Occipital lobe (tissue), 2 donors: Measurements from ENCODE around the gene ITPRID2. TPM values are rescaled to one million over a fixed set of nuclear protein-coding genes. Genes with fewer than 3 reads are reported as not detected.
A peak's percentile ranks its signal among the peaks of the same experiment; 100 is the strongest.

Source experiments
- DNase-seq: peaks from one replicate; lab custom pipeline; 2025; lab: John Stamatoyannopoulos, UW
- total RNA-seq: library from RNA; depleted of rRNA; stranded (reverse); fragments of >200 nt; gene quantifications from one replicate; pipeline ENCODE4 v1.2.3, GENCODE V29; 2014

ITPRID2 gene
- total RNA-seq, 1 donor from 2014 or later = 41.0 TPM

DNA sequence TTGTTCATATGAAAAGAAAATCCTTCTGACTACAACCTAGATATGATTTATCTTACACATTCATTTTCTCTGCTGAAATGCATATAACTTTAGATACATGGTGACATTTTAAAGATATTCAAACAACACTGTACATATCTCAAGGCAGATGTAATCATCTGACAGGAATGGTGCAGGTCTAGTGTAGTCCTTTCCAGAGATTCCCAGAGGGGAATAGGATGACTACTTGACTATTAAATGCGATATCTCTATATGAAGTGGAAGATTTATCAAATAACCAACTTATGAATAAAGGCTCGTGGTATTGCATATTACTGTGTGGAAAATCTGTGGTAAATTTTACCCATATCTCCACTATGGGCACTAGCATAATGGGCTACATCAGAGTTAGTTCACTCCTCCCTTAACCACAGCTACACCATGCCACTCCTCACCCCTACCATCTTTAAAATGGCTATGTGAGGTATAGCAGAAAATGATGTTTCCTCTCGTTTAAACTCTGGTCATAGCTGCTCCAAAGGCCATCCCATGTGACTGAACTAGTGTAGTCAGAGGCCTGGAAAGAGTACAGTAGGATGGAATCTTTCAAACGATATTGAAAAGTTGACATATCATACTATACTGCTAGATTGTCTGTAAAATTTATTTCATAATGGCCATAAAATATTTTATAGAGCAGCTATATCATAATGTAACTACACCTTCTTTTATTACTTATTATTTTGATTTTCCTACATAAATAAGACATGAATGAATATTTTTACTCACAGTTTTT is 9.1 kb upstream of the ITPRID2 start:
- no peak for DNase-seq

DNA sequence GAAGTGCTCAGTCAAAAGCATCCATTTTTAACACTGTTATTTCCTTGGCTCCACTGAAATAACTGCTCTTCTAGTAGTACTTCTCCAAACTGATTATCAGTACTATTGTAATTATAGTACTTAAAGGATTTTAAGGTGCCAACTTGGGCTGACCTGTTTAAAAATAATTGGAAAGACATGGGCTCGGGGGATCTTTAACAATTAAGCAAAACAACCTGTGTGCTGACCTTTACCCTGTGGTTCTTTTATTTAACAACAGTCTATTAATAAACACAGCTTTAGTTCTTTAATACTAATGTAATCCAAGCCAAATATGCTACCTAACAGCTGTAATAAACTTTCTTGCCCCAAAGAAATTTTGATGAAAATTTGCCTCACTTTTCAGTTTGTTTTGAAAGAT is 6.9 kb upstream of the ITPRID2 start:
- DNase-seq = no peak

DNA sequence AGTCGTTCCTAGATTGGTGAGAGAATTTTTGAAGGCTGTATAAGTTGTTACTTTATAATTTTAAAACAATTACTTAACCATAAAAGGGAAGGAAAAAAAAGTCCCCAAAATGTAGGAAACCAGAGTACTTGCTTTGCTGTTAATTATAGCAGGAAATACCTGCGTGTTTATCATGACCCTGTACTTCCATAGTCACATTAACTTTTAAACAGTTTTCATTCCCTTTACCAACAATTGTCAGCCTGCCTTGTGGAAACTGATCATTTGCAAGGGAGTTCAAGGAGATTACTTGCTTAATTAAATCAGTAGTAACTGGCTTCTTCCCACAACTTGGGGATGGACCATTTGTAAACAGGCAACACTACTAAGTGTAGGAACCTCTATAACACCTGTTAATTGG is 6.4 kb upstream of the ITPRID2 start:
- DNase-seq = no peak

GRCh38 chr2:181886192-181886591 is 5.3 kb upstream of the ITPRID2 start:
- no peak for DNase-seq

DNA sequence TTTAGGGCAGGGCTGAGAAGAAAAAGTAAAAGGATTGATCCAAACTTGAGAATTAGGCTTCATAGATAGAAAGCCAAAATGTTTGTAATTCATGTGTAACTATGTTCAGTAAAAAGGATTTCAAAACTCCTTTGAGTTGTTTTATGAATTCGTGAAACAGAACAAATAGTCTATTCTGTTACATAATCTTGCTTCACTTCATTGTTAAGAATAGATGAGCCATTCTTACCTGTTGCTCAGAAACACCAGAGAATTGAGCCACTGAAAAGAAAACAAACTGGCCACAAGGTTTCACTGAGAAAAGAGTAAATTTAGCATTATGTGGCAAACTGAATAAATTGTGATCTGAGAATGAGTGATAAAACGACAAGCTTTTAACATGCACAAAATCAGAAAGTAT is 4.5 kb upstream of the ITPRID2 start:
- DNase-seq = no peak

DNA sequence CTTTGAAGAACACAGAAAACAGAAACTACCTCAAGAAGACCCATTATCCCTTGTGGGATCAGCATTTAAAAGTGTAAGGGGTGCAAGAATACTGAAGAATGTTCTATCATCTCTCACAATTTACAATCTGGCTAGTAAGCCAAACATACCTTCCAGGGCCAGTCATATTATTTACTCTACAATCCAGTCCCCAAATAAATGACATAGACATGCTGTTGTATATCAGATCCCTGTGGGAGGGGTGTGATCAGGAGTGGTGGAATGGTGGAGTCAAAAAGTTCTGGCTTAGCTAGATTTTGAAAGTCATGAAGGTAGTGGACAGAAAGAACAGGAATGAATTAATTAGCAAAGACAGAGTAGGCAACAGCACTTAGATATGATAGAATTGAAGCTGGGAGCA is 1.8 kb upstream of the ITPRID2 start:
- DNase-seq = no peak

DNA sequence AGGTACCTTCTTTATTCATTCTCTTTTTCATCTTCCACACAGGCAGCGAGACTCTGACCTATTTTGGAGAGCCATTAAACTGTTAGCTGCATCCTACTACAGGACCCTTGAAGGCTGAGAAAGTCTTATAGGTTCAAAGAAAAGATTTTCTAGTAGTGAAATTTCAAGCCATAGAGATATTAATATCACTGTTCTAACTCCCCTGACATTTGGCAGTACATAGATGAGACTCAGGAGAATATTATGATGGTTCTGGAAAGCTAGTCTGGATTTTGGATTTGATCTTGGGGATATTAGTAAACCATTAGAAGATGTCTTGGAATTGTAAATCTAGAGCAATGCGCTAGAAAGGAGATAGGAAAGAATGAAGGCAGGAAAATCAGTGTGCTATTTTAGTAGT is 1.3 kb upstream of the ITPRID2 start:
- no peak for DNase-seq

DNA sequence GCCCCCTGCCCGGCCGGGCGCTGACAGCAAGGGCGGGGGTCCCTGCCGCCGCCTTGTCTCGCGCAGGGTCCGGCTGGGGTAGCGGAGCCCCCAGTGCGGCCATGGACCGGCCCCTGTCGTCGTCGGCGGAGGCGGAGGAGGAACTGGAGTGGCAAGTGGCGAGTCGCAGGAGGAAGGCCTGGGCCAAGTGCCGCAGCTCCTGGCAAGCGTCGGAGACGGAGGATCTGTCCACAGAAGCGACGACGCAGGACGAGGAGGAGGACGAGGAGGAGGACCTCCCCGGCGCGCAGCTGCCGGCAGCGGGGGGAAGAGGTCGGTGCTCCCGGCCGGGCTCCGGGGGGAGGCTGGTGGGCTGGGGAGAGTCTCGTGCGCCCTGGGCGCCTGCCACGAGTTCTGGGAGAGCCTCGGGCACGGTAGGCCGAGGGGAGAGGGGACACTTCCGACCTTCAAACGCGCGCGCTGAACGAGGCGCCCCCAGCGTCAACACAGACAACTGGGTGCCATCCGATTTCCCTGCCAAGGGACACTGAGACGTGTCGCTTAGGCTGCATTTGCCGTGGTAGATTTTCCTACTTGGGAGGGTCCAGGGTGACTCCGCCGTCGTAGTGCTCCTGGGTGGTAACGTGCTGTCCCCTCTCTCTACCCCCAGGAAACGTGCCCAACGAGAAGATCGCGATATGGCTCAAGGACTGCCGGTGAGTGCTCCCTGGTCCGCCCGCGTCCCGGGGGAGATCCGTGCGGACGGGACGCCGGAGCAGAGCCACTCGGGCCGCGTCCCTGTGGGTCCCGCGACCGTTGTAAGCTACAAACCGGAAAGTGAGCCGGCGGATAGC is 652 bp downstream of the ITPRID2 start:
- DNase-seq = peak; percentile 76

- DNase-seq = no peak
Measured at GRCh38 chr2:181892799-181893435, 1.4 kb downstream of the ITPRID2 start.

GRCh38 chr2:181894381-181894780 is 2.9 kb downstream of the ITPRID2 start:
- no peak for DNase-seq

DNA sequence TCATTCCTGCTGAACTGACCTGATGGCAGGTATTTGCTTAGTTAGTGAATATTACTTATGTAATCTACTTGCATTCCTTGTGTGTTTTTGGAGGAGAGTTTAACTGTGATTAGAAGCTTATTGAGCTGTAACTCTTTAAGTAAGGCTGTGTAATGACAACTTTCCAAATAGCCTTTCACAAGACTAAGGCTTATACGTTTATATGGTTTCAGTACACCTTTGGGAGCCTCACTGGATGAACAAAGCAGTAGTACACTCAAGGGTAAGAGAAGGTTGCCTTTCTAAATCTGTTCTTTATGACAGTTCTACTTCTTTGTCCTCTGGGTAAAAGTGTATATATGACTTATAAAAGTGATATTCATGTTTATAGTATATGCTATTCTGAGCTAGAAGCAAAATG is 4.3 kb downstream of the ITPRID2 start:
- DNase-seq = no peak

DNA sequence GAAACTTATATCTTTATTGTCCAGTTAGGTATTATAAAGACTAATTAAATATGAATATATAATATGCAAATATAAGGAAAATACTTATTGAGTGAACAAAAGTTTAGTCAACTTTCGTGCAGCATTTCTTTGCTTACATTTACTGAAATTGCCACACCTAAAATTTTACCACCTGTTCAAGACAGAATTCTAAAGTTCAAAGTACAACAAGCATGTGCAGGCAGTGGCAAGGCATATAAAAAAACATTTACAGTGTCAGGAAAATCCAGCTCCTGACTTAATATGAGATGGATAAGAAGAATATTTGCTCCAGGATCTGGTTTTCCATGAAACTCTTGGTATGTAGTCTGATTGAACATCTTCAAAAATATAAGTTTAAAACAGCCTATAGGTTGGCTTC is 4.8 kb downstream of the ITPRID2 start:
- DNase-seq = no peak

DNA sequence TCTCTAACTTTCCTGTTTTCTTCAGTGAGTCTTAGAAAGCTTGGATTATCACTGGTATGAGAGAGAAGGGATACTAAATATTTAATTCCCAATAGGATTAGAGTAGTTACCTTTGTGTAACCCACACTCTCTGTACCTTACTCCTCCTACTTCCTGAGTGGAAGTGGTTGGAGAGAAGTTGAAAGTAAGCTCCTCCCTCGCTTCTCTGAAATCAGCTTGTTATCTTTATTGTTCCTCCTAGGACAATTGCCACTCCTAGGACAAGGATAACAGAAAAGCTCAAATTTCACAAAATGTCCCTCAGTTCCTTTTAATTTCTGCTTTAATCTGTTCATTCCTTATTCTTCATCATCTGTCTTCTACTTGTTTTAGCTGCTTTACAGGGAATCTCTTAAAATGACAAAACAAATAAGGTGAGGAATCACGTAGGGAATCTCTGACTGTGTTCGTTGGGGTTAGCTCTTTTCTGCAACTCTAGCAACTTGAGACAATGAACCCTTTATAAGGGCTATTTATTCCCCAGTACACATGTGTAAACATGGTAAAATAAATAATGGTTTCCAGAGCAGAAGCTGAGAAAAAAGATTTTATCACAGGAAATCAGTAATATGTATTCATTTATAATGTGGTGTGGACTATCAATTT is 8.6 kb downstream of the ITPRID2 start:
- DNase-seq = no peak

DNA sequence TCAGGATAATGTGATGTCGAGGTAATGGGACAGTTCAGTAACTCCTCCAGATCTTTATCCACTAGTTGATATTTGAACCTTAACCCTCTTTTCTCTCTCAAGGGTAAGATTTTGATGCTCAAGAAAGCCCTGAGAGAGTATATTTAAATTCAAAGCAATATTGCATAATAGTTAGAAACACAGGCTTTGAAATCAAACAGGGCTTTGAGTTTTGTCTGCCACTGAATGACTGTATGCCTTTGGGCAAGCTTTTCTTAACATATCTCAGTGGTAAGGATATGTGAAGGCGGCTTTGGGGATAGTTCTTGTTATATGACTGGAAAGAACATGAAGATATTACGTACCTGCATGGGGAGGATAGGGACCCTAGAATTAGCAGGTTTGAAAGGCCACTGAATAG is 11.1 kb downstream of the ITPRID2 start:
- no peak for DNase-seq

DNA sequence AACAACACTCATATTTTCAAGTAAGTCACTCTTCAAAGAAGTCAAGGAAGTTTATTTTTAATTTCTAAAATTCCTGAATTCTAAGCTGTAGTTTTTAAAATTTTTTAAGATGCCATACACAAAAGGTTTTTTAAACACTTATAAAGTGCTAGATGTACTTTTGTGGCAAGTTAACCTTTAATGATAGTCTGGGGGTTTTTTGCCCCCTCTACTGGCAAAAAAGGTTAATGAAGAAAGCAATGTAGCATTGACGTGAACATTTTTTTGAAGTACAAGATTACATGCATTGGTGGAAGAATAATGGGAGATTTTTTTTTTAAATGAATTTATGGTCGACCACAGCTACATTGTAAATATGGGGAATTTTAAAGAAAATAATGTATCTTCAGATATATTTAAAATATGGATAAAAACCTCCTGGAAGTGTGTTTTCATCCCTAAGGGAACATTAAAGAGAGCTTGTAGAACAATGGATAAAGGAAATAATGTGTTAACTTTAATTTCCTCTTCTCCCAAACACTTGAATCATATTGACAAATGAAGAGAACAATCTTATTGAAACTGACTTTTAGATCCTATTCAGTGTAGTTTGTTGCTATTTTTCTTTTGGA is 12.6 kb downstream of the ITPRID2 start:
- no peak for DNase-seq

DNA sequence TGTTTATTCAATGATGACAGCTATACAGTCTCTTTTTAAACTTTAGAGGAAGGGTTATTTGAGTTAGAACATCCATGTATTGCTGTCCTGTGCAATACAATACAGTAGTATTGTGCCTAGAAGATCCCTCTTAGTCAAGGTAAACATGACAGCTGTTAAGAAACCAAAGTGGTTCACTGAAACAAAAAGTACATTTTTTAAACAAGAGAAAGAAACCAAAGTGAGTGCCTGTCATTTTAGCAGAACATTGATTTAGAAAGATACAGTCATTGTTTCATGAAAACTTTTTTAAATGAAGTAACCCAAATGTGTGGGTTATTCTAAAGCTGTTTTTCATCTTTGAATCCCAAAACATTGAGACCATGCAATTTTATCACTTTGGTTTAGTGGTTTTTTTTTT is 15.5 kb downstream of the ITPRID2 start:
- DNase-seq = no peak

DNA sequence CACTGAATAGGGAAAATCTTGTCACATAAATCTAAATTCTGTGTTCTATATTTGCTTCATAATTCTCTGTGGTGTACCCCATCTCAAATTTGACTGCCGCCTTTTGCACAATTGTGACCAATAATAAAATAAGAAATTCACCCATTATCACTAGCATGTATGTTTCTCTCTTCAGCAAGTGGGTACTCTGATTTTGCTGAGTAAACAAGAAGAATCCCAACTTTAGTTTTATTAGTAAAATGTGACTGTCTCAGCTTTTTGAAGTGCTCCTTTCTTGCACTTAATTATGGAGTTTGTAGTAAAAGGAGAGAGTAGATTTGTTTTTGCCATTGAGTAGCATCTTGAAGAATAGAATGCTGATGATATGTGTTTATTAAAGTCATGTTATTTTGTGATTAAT is 16.1 kb downstream of the ITPRID2 start:
- no peak for DNase-seq

GRCh38 chr2:181910028-181910831 is 18.7 kb downstream of the ITPRID2 start:
- DNase-seq = no peak

- DNase-seq = no peak
Measured at GRCh38 chr2:181911830-181912229, 20.3 kb downstream of the ITPRID2 start.

DNA sequence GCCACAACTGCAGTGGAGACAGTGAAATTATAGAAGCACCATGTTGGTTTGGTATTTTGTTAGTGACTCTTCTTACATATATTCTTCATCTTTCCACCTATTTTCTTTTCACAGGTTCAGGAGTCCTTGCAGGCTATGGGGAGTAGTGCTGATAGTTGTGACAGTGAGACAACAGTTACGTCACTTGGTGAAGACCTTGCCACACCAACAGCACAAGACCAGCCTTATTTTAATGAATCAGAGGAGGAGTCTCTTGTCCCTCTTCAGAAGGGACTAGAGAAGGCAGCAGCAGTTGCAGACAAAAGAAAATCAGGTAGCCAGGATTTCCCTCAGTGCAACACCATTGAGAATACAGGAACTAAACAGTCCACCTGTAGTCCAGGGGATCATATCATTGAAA is 23.6 kb downstream of the ITPRID2 start:
- DNase-seq = no peak
